ENCODE results near the gene STON1.

DNA sequence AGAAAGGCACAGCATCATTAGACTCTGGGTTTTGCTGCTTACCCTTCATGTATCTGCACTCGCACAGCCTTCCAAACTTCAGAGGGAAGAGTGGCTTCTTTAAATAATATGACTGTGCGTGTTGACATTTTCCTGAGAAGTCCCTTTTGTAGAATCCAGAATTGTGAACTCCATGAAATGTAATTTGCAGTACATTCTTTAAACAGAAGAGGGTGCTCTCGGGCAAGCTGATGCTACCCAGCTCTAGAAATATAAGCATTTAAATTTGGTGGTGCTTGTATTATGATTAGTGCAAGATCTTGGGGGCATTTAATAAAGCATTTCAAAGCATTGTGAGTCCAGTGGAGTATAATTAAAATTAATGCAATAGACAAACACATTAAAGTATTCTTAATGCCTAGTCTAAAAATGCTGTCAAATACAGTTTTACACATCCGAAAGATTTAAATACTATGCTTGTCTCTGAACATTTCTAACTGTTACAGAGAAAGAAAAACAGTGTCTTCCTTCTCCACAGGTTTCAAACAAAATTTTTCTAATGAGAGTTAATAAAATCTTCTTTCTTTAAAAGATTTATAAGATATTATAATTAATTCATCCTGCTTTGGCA lies 70.4 kb downstream of the STON1 start:
- TF ChIP-seq EZH2 (IDR thresholded peaks at IDR 0.05; ENCODE audit: borderline replicate concordance, low read length): no peak
- TF ChIP-seq, protein P1, sequence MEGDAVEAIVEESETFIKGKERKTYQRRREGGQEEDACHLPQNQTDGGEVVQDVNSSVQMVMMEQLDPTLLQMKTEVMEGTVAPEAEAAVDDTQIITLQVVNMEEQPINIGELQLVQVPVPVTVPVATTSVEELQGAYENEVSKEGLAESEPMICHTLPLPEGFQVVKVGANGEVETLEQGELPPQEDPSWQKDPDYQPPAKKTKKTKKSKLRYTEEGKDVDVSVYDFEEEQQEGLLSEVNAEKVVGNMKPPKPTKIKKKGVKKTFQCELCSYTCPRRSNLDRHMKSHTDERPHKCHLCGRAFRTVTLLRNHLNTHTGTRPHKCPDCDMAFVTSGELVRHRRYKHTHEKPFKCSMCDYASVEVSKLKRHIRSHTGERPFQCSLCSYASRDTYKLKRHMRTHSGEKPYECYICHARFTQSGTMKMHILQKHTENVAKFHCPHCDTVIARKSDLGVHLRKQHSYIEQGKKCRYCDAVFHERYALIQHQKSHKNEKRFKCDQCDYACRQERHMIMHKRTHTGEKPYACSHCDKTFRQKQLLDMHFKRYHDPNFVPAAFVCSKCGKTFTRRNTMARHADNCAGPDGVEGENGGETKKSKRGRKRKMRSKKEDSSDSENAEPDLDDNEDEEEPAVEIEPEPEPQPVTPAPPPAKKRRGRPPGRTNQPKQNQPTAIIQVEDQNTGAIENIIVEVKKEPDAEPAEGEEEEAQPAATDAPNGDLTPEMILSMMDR (IDR thresholded peaks at IDR 0.05; ENCODE audit: low read length): peak; percentile 71
